ENCODE data around the gene DMD.
"Not testable (repeated sequence)": the region's sequence is repeated elsewhere in the genome, so short reads cannot be mapped to it uniquely, and the experiment has no call there.

Gene DMD

GRCh38 chrX:31591355-31591754, 1620.0 kb downstream of the DMD start:
- TF ChIP-seq MYC (IDR thresholded peaks at IDR 0.05; ENCODE audit: low read depth, low read length) (no peak), MAX (IDR thresholded peaks at IDR 0.05; ENCODE audit: low read depth, low read length) (no peak), CTCF (IDR thresholded peaks at IDR 0.05; ENCODE audit: low read depth, low read length) (no peak), POLR2A (IDR thresholded peaks at IDR 0.05; ENCODE audit: extremely low read depth, insufficient read length) (no peak)
- no peak overlapping the region for H3K4me3 ChIP-seq (ENCODE audit: low read depth, low read length)
- no peak for DNase-seq (ENCODE audit: low read depth)

GRCh38 chrX:31590581-31591114, 1620.7 kb downstream of the DMD start:
- no peak overlapping the region for H3K4me3 ChIP-seq (ENCODE audit: low read depth, low read length)
- no peak for DNase-seq (ENCODE audit: low read depth)
- TF ChIP-seq MYC (IDR thresholded peaks at IDR 0.05; ENCODE audit: low read depth, low read length) = no peak
- no peak for TF ChIP-seq CTCF (IDR thresholded peaks at IDR 0.05; ENCODE audit: low read depth, low read length)
- no peak for TF ChIP-seq MAX (IDR thresholded peaks at IDR 0.05; ENCODE audit: low read depth, low read length)
- TF ChIP-seq POLR2A (IDR thresholded peaks at IDR 0.05; ENCODE audit: extremely low read depth, insufficient read length) = no peak

- H3K4me3 ChIP-seq (ENCODE audit: low read depth, low read length) = no peak overlapping the region
- no peak for TF ChIP-seq CTCF (IDR thresholded peaks at IDR 0.05; ENCODE audit: low read depth, low read length)
- no peak for TF ChIP-seq MAX (IDR thresholded peaks at IDR 0.05; ENCODE audit: low read depth, low read length)
- TF ChIP-seq POLR2A (IDR thresholded peaks at IDR 0.05; ENCODE audit: extremely low read depth, insufficient read length) = no peak
- no peak for TF ChIP-seq MYC (IDR thresholded peaks at IDR 0.05; ENCODE audit: low read depth, low read length)
- DNase-seq (ENCODE audit: low read depth) = no peak
Measured at GRCh38 chrX:31589503-31589902, 1621.8 kb downstream of the DMD start.

- H3K4me3 ChIP-seq (ENCODE audit: low read depth, low read length) = no peak overlapping the region
- DNase-seq (ENCODE audit: low read depth) = no peak
Measured at GRCh38 chrX:31588355-31588754, 1623.0 kb downstream of the DMD start.

GRCh38 chrX:31583892-31584291, 1627.5 kb downstream of the DMD start:
- H3K4me3 ChIP-seq (ENCODE audit: low read depth, low read length); DNase-seq (ENCODE audit: low read depth): not testable (repeated sequence)

More at GRCh38 chrX:31588355-31588754, 1623.0 kb downstream of the DMD start:
- TF ChIP-seq CTCF (IDR thresholded peaks at IDR 0.05; ENCODE audit: low read depth, low read length) (no peak), POLR2A (IDR thresholded peaks at IDR 0.05; ENCODE audit: extremely low read depth, insufficient read length) (no peak), MYC (IDR thresholded peaks at IDR 0.05; ENCODE audit: low read depth, low read length) (no peak), MAX (IDR thresholded peaks at IDR 0.05; ENCODE audit: low read depth, low read length) (no peak)

GRCh38 chrX:31580726-31581125, 1630.6 kb downstream of the DMD start:
- TF ChIP-seq MYC (IDR thresholded peaks at IDR 0.05; ENCODE audit: low read depth, low read length) (no peak), CTCF (IDR thresholded peaks at IDR 0.05; ENCODE audit: low read depth, low read length) (no peak), MAX (IDR thresholded peaks at IDR 0.05; ENCODE audit: low read depth, low read length) (no peak), POLR2A (IDR thresholded peaks at IDR 0.05; ENCODE audit: extremely low read depth, insufficient read length) (no peak)
- DNase-seq (ENCODE audit: low read depth) = no peak
- no peak overlapping the region for H3K4me3 ChIP-seq (ENCODE audit: low read depth, low read length)

All from NB4 (cell line).